Measurements from ENCODE around the gene PRAC1. TPM values are rescaled to one million over a fixed set of nuclear protein-coding genes. Genes with fewer than 3 reads are reported as not detected.

The PRAC1 gene
- not detected for total RNA-seq

GRCh38 chr17:48722201-48722907 lies at the start of gene PRAC1:
PRAC1 (minus strand) TSS chr17:48722518; CDS start chr17:48722392, 126 bp downstream.
- Mint-ChIP-seq H3K9me3 (no peaks in the 10 kb centered on the region), H3K27ac (no peak within 1 kb of the TSS), H3K27me3 (peaks cover 74% of the 10 kb centered on the region), H3K4me1 (peaks cover 11% of the 10 kb centered on the region), H3K4me3 (peak within 1 kb of the TSS; percentile 50), H3K36me3 (ENCODE audit: low read depth) (peaks cover 6% of the 10 kb centered on the region)
- ATAC-seq (replicated peaks), result no peak

- Mint-ChIP-seq H3K4me3 (no peak overlapping the region), H3K27ac (no peak overlapping the region), H3K36me3 (ENCODE audit: low read depth) (no peaks in the 10 kb centered on the region), H3K27me3 (peaks cover 37% of the 10 kb centered on the region), H3K4me1 (no peaks in the 10 kb centered on the region), H3K9me3 (no peaks in the 10 kb centered on the region)
- ATAC-seq (replicated peaks), result no peak
Observed at GRCh38 chr17:48770954-48771353, 48.6 kb upstream of the PRAC1 start.

- no peak overlapping the region for H3K27ac Mint-ChIP-seq
- ATAC-seq (replicated peaks), result no peak
- H3K36me3 Mint-ChIP-seq (ENCODE audit: low read depth), result no peaks in the 10 kb centered on the region
- no peak overlapping the region for H3K4me3 Mint-ChIP-seq
- H3K9me3 Mint-ChIP-seq, result no peaks in the 10 kb centered on the region
- H3K4me1 Mint-ChIP-seq, result no peaks in the 10 kb centered on the region
- H3K27me3 Mint-ChIP-seq, result peaks cover 39% of the 10 kb centered on the region
Observed at GRCh38 chr17:48769009-48769675, 46.8 kb upstream of the PRAC1 start.

GRCh38 chr17:48767263-48767774 lies 45.0 kb upstream of the PRAC1 start:
- H3K36me3 Mint-ChIP-seq (ENCODE audit: low read depth), result no peaks in the 10 kb centered on the region
- no peak overlapping the region for H3K27ac Mint-ChIP-seq
- peaks cover 48% of the 10 kb centered on the region for H3K27me3 Mint-ChIP-seq
- H3K9me3 Mint-ChIP-seq, result no peaks in the 10 kb centered on the region
- no peak for ATAC-seq (replicated peaks)
- no peak overlapping the region for H3K4me3 Mint-ChIP-seq
- no peaks in the 10 kb centered on the region for H3K4me1 Mint-ChIP-seq

GRCh38 chr17:48761114-48761513 lies 38.8 kb upstream of the PRAC1 start:
- no peak for ATAC-seq (replicated peaks)
- Mint-ChIP-seq H3K4me3 (no peak overlapping the region), H3K36me3 (ENCODE audit: low read depth) (no peaks in the 10 kb centered on the region), H3K27ac (no peak overlapping the region), H3K27me3 (peaks cover 58% of the 10 kb centered on the region), H3K4me1 (no peaks in the 10 kb centered on the region), H3K9me3 (no peaks in the 10 kb centered on the region)

- H3K36me3 Mint-ChIP-seq (ENCODE audit: low read depth), result no peaks in the 10 kb centered on the region
- H3K27ac Mint-ChIP-seq, result no peak overlapping the region
- H3K9me3 Mint-ChIP-seq, result no peaks in the 10 kb centered on the region
- H3K4me3 Mint-ChIP-seq, result no peak overlapping the region
- H3K27me3 Mint-ChIP-seq, result peaks cover 64% of the 10 kb centered on the region
- no peak for ATAC-seq (replicated peaks)
- no peaks in the 10 kb centered on the region for H3K4me1 Mint-ChIP-seq
Observed at GRCh38 chr17:48760411-48760810, 38.1 kb upstream of the PRAC1 start.

GRCh38 chr17:48759288-48759687 lies 37.0 kb upstream of the PRAC1 start:
- ATAC-seq (replicated peaks), result no peak
- no peaks in the 10 kb centered on the region for H3K9me3 Mint-ChIP-seq
- no peak overlapping the region for H3K27ac Mint-ChIP-seq
- H3K27me3 Mint-ChIP-seq, result peaks cover 66% of the 10 kb centered on the region
- H3K4me3 Mint-ChIP-seq, result no peak overlapping the region
- no peaks in the 10 kb centered on the region for H3K4me1 Mint-ChIP-seq
- no peaks in the 10 kb centered on the region for H3K36me3 Mint-ChIP-seq (ENCODE audit: low read depth)

- Mint-ChIP-seq H3K27ac (no peak overlapping the region), H3K4me1 (peaks cover 4% of the 10 kb centered on the region), H3K9me3 (no peaks in the 10 kb centered on the region), H3K27me3 (peaks cover 65% of the 10 kb centered on the region), H3K4me3 (no peak overlapping the region), H3K36me3 (ENCODE audit: low read depth) (no peaks in the 10 kb centered on the region)
- ATAC-seq (replicated peaks), result no peak
Observed at GRCh38 chr17:48757524-48757961, 35.2 kb upstream of the PRAC1 start.

GRCh38 chr17:48756830-48757251 lies 34.5 kb upstream of the PRAC1 start:
- ATAC-seq (replicated peaks), result no peak
- no peaks in the 10 kb centered on the region for H3K36me3 Mint-ChIP-seq (ENCODE audit: low read depth)
- peaks cover 4% of the 10 kb centered on the region for H3K4me1 Mint-ChIP-seq
- H3K27me3 Mint-ChIP-seq, result peaks cover 61% of the 10 kb centered on the region
- no peak overlapping the region for H3K4me3 Mint-ChIP-seq
- no peak overlapping the region for H3K27ac Mint-ChIP-seq
- no peaks in the 10 kb centered on the region for H3K9me3 Mint-ChIP-seq

GRCh38 chr17:48755356-48755755 lies 33.0 kb upstream of the PRAC1 start:
- H3K36me3 Mint-ChIP-seq (ENCODE audit: low read depth), result no peaks in the 10 kb centered on the region
- peaks cover 4% of the 10 kb centered on the region for H3K4me1 Mint-ChIP-seq
- no peak overlapping the region for H3K4me3 Mint-ChIP-seq
- no peaks in the 10 kb centered on the region for H3K9me3 Mint-ChIP-seq
- no peak overlapping the region for H3K27ac Mint-ChIP-seq
- peaks cover 60% of the 10 kb centered on the region for H3K27me3 Mint-ChIP-seq
- no peak for ATAC-seq (replicated peaks)

GRCh38 chr17:48754500-48755261 lies 32.4 kb upstream of the PRAC1 start:
- no peak overlapping the region for H3K27ac Mint-ChIP-seq
- ATAC-seq (replicated peaks), result no peak

GRCh38 chr17:48753794-48754499 lies 31.6 kb upstream of the PRAC1 start:
- no peak overlapping the region for H3K27ac Mint-ChIP-seq
- no peak for ATAC-seq (replicated peaks)
- H3K4me1 Mint-ChIP-seq, result peaks cover 4% of the 10 kb centered on the region
- no peaks in the 10 kb centered on the region for H3K36me3 Mint-ChIP-seq (ENCODE audit: low read depth)
- no peak overlapping the region for H3K4me3 Mint-ChIP-seq
- peaks cover 67% of the 10 kb centered on the region for H3K27me3 Mint-ChIP-seq
- no peaks in the 10 kb centered on the region for H3K9me3 Mint-ChIP-seq

More at GRCh38 chr17:48754500-48755261, 32.4 kb upstream of the PRAC1 start:
- Mint-ChIP-seq H3K4me1 (peaks cover 4% of the 10 kb centered on the region), H3K27me3 (peaks cover 64% of the 10 kb centered on the region), H3K4me3 (no peak overlapping the region), H3K36me3 (ENCODE audit: low read depth) (no peaks in the 10 kb centered on the region), H3K9me3 (no peaks in the 10 kb centered on the region)

- H3K9me3 Mint-ChIP-seq, result no peaks in the 10 kb centered on the region
- H3K27me3 Mint-ChIP-seq, result peaks cover 66% of the 10 kb centered on the region
- H3K4me1 Mint-ChIP-seq, result peaks cover 4% of the 10 kb centered on the region
- H3K36me3 Mint-ChIP-seq (ENCODE audit: low read depth), result no peaks in the 10 kb centered on the region
- no peak overlapping the region for H3K27ac Mint-ChIP-seq
- ATAC-seq (replicated peaks), result no peak
- H3K4me3 Mint-ChIP-seq, result no peak overlapping the region
Observed at GRCh38 chr17:48752399-48753288, 30.3 kb upstream of the PRAC1 start.

Measured in activated T-helper 17 cell treated with anti-CD3 and anti-CD28 coated beads, Interleukin-2, amount 50 U/mL, for 72 hours (primary cell).